ENCODE results near the gene TSPAN9. TPM values are rescaled to one million over a fixed set of nuclear protein-coding genes. Genes with fewer than 3 reads are reported as not detected.

TSPAN9 gene
- polyA plus RNA-seq, 3 donors: 0.15 to 0.34 (median 0.25) TPM

DNA sequence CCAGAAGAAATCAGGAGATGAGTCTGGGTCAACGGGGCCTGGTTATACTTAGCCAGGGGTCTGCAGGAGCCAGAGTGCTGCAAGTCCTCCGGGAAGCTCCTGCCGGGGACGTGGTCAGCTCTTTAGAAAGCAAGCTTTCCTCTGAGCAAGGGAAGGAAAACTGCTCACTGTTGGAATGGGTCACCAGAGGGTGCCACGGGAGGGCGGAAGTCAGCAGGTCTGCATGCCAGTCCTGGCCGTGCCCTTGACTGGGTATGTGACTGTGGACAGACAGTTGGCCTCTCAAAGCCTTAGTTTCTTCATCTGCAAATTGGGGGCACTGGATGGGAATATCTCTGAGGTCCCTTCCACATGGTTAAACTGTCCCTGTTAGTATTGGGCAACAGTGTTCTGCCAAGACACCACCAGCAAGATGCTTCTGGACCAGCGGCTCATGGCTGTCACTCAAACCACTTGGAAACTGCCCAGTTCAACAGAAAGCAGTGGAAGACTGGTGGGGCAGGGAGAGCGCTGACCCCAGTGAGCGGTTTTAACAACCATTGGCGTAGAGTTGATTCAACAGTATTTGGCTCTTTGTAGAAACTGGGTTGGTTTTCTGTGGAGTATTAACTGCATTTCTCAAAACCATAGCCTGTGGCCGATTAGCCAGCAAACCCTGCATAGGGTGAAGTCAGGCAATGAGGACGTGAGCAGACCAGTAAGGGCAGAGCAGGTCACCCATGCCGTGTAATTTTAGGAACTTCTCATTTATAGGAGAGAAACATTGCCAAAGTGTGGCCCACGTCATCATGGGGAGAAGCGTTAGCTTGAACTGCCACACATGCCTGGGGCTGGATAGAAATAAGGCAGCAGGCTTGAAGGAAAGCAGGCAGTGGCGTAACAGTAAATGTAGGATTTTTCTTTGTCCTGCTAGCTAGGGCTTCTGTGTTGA, 249.9 kb downstream of the TSPAN9 start:
- Histone ChIP-seq H3K4me3 (replicated peaks in 1 of 3; ENCODE audit: low read depth in 2 of 3, low read length in 3 of 3) (no peak overlapping the region), H3K27me3 (ENCODE audit: control insufficient read depth in 2 of 2, insufficient read depth in 2 of 2, low read length in 2 of 2) (peaks cover 0 to 2% of the 10 kb centered on the region in 2 donors)
- no peak overlapping the region for H3K27ac Mint-ChIP-seq

DNA sequence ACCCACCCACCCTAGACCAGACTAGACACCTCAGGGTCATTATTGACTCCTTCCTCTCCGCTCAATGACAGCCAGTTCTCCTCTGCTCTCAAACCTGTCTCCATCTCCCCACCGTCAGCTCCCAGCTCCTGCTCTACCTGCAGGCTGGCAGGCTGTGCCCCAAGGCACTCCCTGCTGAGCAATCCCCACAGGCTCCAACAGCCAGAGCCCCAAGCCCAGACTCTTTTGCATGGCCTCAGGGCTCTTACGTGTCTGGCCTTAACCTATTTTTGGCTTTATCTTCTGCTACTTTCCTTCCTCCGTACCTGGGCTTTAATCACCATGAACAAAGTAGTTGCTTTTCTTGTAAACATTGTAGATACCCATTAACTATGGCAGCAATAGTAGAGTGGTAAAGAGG, 250.9 kb downstream of the TSPAN9 start:
- Histone ChIP-seq H3K27me3 (ENCODE audit: control insufficient read depth in 2 of 2, insufficient read depth in 2 of 2, low read length in 2 of 2) (peaks cover 0 to 2% of the 10 kb centered on the region in 2 donors), H3K4me3 (replicated peaks in 1 of 3; ENCODE audit: low read depth in 2 of 3, low read length in 3 of 3) (no peak overlapping the region), H3K4me2 (replicated peaks; ENCODE audit: extremely low read depth, low read length, poor library complexity, severe bottlenecking) (no peak overlapping the region), H3K9ac (ENCODE audit: insufficient read depth, low read length, poor library complexity, severe bottlenecking) (no peak overlapping the region), H3K4me1 (ENCODE audit: control insufficient read depth in 1 of 2, insufficient read depth in 2 of 2, low read length in 2 of 2) (no peaks in the 10 kb centered on the region), H3K27ac (ENCODE audit: low read depth in 1 of 2, low read length in 2 of 2) (no peak overlapping the region), H4K20me1 (ENCODE audit: insufficient read depth, low read length) (no peaks in the 10 kb centered on the region), H3K36me3 (replicated peaks in 1 of 2; ENCODE audit: control insufficient read depth in 1 of 2, insufficient read depth in 2 of 2, low read length in 2 of 2) (no peaks in the 10 kb centered on the region), H2AFZ (ENCODE audit: insufficient read depth, low read depth, low read length, poor library complexity, severe bottlenecking) (no peak overlapping the region), H3K9me3 (replicated peaks in 1 of 2; ENCODE audit: control insufficient read depth in 1 of 2, insufficient read depth in 1 of 2, low read length in 2 of 2) (no peaks in the 10 kb centered on the region), H3K79me2 (ENCODE audit: insufficient read depth, low read length) (no peaks in the 10 kb centered on the region)
- no peaks in the 10 kb centered on the region for H3K4me1 Mint-ChIP-seq
- 90% methylated on average over 2 of the region's 4 CpGs for WGBS (ENCODE audit: insufficient coverage)
- intact Hi-C loops (cut with micrococcal nuclease): no loop called here
- peak overlapping the region in 1 of 7 donors; percentile 10 for H3K27ac Mint-ChIP-seq
- no peaks in the 10 kb centered on the region for H3K36me3 Mint-ChIP-seq
- H3K4me3 Mint-ChIP-seq: no peak overlapping the region
- DNase-seq: no peak
- TF ChIP-seq, protein P1, sequence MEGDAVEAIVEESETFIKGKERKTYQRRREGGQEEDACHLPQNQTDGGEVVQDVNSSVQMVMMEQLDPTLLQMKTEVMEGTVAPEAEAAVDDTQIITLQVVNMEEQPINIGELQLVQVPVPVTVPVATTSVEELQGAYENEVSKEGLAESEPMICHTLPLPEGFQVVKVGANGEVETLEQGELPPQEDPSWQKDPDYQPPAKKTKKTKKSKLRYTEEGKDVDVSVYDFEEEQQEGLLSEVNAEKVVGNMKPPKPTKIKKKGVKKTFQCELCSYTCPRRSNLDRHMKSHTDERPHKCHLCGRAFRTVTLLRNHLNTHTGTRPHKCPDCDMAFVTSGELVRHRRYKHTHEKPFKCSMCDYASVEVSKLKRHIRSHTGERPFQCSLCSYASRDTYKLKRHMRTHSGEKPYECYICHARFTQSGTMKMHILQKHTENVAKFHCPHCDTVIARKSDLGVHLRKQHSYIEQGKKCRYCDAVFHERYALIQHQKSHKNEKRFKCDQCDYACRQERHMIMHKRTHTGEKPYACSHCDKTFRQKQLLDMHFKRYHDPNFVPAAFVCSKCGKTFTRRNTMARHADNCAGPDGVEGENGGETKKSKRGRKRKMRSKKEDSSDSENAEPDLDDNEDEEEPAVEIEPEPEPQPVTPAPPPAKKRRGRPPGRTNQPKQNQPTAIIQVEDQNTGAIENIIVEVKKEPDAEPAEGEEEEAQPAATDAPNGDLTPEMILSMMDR (IDR thresholded peaks at IDR 0.05): no peak
- peaks cover 0 to 4% (median 0%) of the 10 kb centered on the region in 7 donors for H3K9me3 Mint-ChIP-seq
- peaks cover 3 to 15% (median 4%) of the 10 kb centered on the region in 3 donors for H3K27me3 Mint-ChIP-seq (ENCODE audit: low read depth in 3 of 3)

More for the DNA sequence above, 249.9 kb downstream of the TSPAN9 start:
- Mint-ChIP-seq H3K9me3 (peaks cover 0 to 4% (median 0%) of the 10 kb centered on the region in 7 donors), H3K4me1 (no peaks in the 10 kb centered on the region), H3K4me3 (no peak overlapping the region), H3K36me3 (no peaks in the 10 kb centered on the region), H3K27me3 (ENCODE audit: low read depth in 3 of 3) (peaks cover 5 to 16% (median 6%) of the 10 kb centered on the region in 3 donors)
- no peaks in the 10 kb centered on the region for H3K9me3 ChIP-seq (replicated peaks in 1 of 2; ENCODE audit: control insufficient read depth in 1 of 2, insufficient read depth in 1 of 2, low read length in 2 of 2)
- no peaks in the 10 kb centered on the region for H3K4me1 ChIP-seq (ENCODE audit: control insufficient read depth in 1 of 2, insufficient read depth in 2 of 2, low read length in 2 of 2)
- TF ChIP-seq, protein P1 (IDR thresholded peaks at IDR 0.05): no peak
- no peak overlapping the region for H3K4me2 ChIP-seq (replicated peaks; ENCODE audit: extremely low read depth, low read length, poor library complexity, severe bottlenecking)
- no peaks in the 10 kb centered on the region for H3K79me2 ChIP-seq (ENCODE audit: insufficient read depth, low read length)
- no peak for DNase-seq
- no peaks in the 10 kb centered on the region for H3K36me3 ChIP-seq (replicated peaks in 1 of 2; ENCODE audit: control insufficient read depth in 1 of 2, insufficient read depth in 2 of 2, low read length in 2 of 2)
- no peak overlapping the region for H3K9ac ChIP-seq (ENCODE audit: insufficient read depth, low read length, poor library complexity, severe bottlenecking)
- no peaks in the 10 kb centered on the region for H4K20me1 ChIP-seq (ENCODE audit: insufficient read depth, low read length)
- intact Hi-C loops (cut with micrococcal nuclease): no loop called here
- 86% methylated on average over 17 of the region's 17 CpGs for WGBS (ENCODE audit: insufficient coverage)
- H2AFZ ChIP-seq (ENCODE audit: insufficient read depth, low read depth, low read length, poor library complexity, severe bottlenecking): no peak overlapping the region
- no peak overlapping the region for H3K27ac ChIP-seq (ENCODE audit: low read depth in 1 of 2, low read length in 2 of 2)
